Eye (tissue), 1 donor: Measurements from ENCODE around the gene DNAH10.
A peak's percentile ranks its signal among the peaks of the same experiment; 100 is the strongest.

Experiments used
- DNase-seq: peaks from one replicate; pipeline ENCODE4 v3.0.0-alpha.2; 2015

Gene DNAH10

DNA sequence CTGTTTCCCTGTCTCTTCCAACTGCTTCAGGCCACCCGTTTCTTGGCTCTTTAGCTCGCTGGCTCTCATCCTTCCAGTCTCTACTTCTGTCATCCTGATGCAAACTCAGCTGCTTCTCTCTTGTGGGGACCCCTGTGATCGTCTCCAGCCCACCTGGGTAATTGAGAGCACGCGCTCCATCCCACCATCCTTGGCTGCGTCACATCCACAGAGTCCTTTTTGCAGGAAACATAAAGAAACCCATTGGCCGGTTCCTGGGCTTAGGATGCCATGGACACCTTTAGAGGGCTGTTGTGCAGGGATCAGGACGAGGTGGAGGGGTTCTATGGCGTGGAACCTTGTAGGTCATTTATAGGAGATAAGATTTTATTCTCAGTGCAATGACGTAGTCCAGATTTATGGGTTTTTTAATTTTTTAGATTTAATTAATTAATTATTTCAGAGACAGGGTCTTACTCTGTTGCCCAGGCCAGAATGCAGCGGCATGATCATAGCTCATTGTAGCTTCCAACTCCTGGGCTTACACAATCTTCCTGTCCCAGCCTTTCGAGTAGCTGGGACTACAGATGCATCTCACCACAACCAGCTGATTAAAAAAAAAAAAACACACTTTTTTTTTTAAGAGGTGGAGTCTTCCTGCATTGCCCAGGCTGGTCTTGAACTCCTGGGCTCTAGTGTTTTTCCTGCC is 127.9 kb downstream of the DNAH10 start:
- DNase-seq = no peak

DNA sequence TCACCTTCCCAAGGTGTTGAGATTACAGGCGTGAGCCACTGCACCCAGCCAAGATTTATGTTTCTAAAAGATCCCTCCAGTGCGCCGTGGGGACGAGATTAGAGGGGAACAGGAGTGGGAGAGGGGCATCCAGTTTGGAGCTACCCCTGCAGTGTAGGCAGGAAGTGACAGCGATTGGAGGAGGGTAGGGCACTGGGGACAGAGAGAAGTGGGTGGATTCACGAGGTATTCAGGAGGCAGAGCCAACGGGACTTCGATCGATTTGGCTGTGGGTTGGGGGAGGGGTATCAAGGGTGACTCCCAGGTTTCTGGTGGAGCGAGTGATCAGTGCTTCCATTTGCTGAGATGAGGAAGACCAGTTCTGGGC is 128.4 kb downstream of the DNAH10 start:
- DNase-seq = no peak

DNA sequence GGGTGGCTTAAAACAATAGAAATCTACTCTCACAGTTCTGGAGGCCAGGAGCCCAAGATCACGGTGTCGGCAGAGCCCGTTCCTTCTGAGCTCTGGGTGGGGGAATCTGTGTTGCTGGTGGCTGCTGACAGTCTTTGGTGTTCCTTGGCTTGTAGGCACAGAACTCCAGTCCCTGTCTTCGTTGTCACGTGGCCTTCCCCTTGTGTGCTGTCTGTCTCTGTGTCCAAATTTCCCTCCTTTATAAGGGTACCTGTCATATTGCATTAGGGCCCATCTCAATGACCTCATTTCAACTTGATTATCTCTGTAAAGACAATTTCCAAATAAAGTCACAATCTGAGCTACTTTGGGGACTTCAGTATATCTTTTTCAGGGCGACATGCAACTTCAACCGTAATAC is 128.9 kb downstream of the DNAH10 start:
- no peak for DNase-seq

DNA sequence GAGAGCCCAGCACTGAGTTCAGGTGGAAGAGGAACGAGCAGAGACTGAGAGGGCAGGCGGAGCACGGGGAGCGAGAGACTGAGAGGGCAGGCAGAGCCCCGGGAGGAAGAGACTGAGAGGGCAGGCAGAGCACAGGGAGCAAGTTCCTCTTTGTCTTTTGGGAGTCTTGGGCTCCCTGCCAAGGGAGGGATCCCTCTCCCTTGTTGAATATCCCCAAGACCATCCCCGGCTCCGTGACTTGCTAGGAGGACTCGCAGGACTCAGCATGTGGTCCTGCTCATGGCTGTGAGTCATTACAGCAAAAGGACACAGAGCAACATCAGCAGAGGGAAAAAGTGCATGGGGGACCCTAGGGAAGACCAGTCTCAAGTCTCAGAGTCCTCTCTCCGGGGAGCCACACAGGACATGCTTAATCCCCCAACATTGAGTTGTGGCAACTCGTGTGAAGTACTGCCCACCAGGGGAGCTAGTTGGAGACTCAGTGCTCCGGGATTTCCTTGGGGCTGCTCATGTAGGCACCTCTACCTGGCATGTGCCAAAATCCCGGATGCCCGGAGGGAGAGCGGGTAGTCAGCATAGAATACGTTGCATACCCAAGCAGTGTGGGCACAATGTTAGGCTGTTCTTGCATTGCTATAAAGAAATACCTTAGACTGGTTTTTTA is 129.5 kb downstream of the DNAH10 start:
- DNase-seq = no peak

DNA sequence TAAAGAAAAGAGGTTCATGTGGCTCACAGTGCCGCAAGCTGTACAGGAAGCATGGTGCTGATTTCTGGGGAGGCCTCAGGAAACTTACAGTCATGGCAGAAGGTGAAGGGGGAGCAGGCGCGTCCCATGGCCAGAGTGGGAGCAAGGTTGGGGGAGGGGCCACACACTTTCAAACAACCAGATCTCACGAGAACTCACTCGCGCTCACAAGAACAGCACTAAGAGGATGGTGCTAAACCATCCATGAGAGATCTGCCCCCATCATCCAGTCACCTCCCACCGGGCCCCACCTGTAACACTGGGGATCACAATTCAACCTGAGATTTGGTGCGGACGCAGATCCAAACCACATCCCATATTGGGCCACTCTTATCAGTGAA is 130.1 kb downstream of the DNAH10 start:
- no peak for DNase-seq

DNA sequence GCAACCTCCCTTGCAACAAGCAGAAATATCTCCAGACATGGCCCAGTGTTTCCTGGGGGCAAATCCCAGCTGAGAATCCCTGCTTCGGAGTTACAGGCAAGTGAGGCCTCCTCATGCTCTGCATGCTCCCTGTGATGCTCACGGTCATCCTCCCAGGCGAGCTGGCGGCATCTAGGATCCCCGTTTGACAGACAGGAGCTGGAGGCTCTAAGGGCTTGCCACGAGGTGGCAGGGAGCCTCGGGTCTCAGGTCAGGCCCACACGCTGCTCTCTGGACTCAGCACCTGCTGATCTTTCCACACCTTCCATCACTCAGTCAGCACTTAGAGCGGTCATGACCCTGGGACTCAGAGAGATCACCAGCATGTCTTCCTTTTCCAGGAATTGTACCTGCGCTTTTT is 130.8 kb downstream of the DNAH10 start:
- no peak for DNase-seq

DNA sequence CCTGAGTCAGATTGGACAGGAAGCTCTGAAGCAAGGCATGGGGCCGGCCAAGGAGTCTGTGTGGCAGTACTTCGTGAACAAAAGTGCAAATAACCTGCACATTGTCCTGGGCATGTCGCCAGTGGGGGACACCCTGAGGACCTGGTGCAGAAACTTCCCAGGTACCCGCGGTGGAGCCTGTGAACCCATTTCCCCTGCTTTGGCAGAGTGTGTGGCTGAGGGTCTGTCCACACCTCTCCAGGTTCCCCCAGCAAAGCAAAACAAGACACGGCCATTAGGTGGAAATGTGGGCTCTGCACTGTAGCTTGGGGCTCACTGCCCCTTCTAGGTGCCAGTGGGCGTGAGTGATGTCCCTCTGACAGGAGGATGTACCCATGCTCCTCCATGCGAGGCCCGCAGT is 131.2 kb downstream of the DNAH10 start:
- no peak for DNase-seq

DNA sequence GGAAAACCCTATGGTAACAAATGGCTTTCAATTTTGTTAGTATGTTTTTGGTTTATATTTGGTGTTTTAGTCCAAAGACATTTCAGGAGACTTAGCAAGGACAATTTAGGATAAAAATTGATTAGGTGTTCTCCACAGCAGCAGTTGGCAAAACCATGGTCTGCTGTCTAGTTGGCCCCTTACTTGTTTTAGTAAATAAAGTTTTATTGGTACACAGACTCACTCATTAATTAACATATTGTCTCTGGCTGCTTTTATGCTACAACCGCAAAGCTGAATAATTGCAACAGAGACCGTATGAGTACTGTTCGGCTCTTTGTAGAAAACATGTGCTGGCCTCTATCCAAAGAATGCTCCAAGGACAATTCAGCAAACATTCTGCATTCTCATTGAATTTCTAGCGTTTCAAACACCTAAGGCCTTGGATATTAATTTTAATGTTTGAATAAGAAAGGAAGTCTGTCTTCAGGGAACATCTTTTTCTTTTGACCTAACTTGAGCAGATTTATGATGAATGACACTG is 132.8 kb downstream of the DNAH10 start:
- no peak for DNase-seq

DNA sequence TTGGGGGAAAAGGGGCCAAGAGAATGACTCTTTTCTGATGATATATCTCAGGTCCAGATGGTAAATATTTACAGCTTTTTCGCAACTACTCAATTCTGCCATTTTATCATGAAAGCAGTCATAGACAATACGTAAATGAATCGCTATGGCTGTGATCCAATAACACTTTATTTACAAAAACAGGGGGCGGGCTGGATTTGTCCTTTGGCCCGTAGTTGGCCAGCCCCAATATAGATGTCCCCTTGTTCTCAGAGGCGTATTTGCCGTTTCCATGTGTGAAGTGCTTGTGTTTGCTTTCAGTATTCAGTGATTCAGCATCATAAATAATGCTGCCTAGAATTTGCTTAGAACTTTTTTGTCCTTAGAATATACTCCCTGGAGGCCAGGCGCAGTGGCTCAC is 133.3 kb downstream of the DNAH10 start:
- DNase-seq = no peak

DNA sequence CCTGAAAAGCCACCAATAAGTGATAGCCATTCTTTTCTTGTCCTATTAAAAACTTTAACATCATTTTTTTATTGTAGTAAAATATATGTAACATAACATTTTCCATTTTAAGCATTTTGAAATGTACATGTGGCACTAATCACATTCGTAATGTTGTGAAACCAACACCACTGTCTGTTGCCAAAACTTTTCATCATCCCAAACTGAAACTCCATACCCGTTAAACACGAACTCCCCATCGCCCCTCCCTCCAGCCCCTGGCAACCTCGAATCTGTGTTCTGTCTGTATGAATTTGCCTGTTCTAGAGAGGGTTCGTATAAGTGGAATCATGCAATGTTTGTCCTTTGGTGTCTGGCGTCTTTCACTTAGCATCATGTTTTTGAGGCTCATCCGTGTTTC is 134.7 kb downstream of the DNAH10 start:
- peak; percentile 69 for DNase-seq

DNA sequence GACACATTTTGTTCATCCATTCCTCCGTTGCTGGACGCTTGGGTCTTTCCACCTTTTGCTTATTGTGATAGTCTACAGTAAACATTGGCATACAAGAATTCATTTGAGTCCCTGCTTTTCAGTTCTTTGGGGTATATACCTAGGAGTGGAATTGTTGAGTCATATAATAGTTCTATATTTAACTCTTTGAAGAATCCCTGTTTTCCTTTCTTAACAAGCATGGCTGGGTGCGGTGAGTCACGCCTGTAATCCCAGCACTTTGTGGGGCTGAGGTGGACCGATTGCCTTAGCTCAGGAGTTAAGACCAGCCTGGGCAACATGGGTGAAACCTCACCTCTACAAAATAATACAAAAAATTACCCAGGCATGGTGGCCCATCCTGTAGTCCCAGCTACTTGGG is 135.1 kb downstream of the DNAH10 start:
- DNase-seq = no peak

DNA sequence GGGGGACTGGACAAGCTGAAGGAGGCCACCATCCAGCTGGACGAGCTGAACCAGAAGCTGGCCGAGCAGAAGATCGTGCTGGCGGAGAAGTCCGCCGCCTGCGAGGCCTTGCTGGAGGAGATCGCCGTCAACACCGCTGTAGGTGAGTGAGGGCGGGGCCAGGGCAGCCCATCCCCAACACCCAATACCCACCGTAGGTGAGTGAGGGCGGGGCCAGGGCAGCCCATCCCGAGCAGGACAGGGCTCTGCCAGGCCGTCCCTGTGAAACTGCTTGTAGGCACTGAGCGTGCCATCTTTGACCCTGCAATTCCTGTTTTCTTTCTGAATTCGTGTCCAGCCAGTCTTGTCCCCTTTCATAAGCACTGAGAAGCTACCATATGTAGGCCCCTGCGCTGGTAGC is 136.6 kb downstream of the DNAH10 start:
- DNase-seq = no peak

DNA sequence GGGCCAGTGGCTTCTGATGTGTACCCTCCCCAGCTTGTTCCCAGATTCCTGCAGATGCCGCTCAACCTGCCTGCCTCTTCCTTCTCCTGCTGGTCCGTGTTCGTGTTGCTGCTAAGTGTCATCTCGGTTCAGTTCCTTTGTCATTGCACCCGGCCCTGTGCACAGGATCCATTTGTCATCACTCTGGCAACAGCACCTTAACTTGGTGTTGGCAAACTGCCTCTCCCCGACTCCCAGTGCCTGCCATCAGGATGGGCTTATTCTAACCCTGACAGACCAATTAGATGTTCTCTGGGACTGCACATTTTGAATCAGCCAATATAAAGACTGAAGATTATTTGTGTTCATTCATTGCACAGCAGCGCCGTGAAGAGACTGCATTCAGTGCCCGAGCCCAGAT is 137.3 kb downstream of the DNAH10 start:
- DNase-seq = no peak

DNA sequence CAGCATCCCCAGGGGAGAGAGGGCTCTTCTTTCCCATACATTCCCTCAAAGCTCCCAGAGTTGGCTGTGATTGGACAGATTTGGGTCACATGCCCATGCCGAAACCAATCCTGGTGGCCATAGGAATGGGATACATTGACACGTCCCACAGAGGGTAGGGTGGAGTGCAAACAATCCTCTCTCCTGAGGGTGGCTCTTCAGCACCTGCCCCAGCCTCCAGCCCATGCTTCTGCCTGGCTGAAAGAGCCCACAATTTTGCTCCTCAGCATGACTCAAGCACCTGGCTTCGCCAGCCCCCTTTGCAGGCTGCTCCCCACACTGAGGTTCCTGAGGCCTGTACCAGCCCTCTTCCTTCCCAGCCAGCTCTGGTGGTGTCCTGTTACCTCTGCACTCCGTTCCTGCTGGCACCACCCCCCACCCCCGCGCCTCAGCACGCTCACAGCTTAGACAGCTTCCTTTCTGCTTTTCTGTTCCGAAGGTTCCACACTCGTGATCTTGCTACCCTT is 138.8 kb downstream of the DNAH10 start:
- DNase-seq = no peak

DNA sequence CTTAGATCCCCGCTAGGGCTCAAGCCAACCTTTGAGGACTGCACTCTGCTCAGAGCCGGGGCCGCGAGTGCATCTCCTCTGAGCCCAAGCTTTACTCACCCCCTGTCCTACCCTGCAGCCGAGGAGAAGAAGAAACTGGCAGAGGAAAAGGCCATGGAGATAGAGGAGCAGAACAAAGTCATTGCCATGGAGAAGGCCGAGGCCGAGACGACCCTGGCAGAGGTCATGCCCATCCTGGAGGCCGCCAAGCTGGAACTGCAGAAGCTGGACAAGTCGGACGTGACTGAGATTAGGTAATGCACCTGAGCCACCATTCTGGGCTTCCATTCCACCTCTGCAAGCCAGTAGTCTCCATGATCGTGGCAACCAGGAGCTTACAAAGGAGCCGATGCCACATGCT is 140.7 kb downstream of the DNAH10 start:
- no peak for DNase-seq

DNA sequence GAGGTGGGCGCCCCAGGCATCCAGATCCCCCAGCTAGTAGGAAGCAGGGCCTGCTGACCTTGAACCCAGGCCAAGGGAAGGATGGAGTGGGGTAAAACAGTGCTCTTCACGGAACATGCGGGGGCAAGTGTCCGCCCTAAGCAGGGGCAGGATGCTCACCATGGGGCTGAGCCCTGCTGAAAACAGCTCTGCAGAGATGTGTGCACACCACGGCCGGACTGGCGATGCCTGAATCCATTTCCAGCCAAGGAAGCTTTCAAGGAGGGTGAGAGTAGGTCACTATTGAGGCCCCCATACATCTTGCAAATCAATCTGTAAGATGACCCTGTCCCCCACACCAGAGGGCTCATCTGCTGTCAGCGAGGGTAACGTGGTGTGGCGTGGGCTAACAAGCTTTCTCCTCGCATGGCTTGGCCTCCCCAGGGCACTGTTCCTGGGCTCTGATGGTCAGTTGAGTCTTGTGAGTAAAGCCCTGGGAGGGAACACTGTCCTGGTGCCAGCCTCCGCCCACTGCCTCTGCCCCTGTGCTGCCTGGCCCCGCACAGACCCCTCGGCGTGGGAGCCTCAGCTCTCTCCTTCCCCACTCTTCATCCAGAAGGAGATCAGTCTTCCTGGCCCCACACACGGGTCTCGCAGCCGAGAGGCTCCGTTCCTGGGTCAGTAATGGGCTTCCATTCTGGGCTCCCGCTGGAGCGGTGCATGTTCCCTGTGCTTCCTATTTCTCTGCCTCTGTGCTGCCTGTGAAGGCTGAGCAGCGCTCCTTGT is 141.4 kb downstream of the DNAH10 start:
- DNase-seq = no peak

DNA sequence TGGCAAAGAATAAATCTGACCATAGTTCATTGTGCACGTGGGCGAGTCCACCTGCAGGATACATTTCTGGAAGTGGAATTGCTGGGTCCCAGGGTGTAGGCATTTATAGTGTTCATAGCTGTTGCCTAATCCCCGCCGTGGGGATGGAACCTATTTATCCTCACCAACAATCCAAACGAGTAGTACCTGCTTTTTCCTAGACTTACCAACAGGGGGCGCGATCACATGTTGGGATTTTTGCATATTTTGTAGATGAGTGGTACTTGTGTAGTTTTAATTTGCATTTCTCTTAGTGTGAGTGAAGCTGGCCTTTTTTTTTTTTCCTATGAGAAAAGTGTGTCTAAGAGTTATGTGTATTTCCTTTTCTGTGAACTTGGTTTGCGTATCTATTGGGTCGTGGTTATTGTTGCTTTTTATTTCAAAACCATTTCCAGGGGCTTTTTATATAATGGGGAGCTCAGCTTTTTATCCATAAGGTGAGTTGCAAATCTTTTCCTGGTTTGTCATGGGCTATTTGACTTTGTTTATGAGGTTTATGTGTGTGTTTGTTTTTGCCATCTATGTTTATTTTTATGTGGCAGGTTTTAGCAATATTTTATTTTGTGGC is 143.3 kb downstream of the DNAH10 start:
- peak; percentile 68 for DNase-seq

DNA sequence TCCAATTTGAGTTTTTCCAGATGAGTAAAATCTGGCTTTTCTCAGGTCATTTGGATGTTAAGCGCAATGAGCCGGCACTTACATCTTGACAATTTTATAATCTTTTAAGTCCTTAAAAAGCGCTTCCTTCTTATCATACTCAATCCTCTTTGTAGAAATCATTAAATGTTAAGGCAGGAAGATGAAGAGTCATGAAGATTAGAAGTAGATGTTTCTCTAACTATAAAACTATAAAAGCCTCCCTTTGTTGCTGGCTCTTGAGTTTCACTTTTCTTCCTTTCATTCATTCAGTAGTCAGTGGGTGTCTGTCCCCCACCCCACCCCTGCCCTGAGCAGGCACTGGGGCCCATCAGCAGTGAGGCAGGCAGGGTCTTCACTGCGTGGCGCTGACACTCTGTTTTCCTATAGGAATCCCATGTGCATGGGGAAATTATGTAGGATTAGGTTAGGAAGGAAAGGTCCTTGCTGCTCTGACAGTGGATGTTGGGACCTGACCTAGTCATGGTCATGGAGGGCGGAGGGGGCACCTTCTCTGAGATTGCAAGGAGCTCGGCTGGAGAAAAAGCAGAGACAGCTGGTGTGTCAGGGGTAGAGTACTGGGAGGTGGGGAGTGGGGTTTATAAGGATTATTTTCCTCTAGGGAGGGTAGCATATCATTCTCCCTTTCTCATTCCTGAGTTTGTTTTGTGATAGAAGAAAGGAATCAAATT is 144.8 kb downstream of the DNAH10 start:
- no peak for DNase-seq

DNA sequence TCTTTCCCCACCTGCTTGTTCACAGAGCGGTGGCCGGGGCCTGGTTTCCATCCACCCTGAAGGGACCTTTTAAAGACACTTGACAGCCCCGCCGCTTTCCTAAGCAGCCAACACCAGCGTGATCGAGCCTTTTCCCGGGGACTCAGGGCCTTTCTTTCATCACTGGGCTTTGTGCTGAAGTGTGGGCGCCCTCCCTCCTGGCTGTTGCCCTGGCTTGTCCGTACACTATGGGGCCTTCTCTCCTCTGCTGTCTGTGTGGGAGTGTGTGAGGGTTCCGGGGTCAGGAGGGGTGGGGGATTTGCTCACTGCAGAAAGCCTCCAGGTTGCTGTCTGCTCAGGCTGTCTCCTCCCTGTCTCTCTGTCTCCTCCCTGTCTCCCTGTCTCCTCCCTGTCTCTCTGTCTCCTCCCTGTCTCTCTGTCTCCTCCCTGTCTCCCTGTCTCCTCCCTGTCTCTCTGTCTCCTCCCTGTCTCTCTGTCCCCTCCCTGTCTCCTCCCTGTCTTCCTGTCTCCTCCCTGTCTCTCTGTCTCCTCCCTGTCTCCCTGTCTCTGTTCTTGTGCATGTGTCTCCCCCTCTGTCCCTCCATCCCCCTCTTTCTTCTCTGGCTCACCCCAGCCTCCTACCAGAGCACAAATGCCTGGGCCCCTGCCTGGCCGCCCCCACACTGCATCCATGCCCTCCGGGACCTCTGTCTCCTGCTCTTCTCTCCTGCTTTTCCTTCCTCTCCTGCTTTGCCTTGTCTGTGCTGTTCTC is 145.8 kb downstream of the DNAH10 start:
- no peak for DNase-seq

DNA sequence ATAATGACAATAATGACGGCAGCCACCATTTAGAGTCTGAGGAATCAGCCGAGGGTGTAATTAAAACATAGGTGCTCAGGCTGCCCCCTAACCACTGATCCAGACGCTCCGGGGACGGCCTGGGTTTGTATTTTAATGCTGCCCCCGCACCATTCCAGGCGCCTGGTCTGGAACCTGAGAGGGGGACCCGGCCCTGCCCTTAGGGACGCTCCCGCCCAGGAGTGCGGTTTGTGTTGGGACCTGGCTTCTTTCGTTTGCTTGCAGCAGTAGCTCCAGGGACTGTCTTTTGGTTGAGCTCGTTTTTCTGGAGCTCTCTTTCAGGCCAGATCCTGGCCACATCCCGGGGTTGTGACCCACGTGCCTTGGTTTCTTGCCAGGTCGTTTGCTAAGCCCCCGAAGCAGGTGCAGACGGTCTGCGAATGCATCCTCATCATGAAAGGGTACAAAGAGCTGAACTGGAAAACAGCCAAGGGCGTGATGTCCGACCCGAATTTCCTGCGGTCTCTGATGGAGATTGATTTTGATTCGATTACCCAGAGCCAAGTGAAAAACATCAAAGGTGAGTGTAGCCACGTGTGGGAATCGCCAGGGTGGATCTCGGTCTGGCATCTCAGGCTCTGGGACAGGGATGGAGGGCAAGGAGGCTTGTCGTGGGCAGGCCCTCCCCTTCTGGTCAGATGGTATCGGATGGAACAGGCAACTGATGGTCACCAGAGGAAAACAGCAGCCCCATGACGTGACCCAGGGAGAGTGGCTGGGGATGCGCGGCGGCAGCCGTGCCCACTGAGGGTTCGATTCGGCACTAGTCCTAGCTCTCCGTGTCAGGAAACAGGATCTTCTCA is 147.0 kb downstream of the DNAH10 start:
- no peak for DNase-seq

DNA sequence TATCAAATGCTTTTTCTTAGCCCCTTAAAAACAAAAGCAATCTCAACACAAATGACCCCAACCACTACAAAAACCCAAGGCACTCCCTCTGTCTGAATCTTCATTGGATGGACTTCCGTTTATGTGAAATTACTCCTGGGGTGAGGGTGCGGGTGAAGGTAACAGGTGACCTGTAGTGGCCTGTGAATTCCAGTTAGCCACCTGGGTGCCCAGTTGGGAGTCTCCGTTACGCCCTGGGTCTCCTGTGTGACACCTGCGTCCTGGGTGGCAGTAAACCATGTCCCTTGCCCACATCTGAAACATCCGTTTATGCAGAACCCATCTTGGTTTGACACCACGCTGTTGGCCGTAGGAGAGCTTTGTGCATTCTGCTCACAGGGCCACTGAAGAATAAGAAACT is 148.0 kb downstream of the DNAH10 start:
- no peak for DNase-seq
